Hepatocyte (in vitro differentiated cells): ENCODE results near the gene OVOL2. TPM values are rescaled to one million over a fixed set of nuclear protein-coding genes. Genes with fewer than 3 reads are reported as not detected.

Source experiments
- DNase-seq: peaks from one replicate; pipeline ENCODE4 v3.0.0-alpha.2; 2016; ENCODE audit warnings: low spot score
- H2AFZ ChIP-seq: fragments of 200-600 bp; sonication (generic); 2 replicates; pipeline ENCODE4 v1.6.0; 2016; ENCODE audit warnings: antibody characterized with exemption, mild to moderate bottlenecking
- H3K27ac ChIP-seq: fragments of 200-600 bp; sonication (generic); 2 replicates; pipeline ENCODE4 v1.5.1; 2016; ENCODE audit warnings: mild to moderate bottlenecking
- H3K27me3 ChIP-seq: fragments of 200-600 bp; sonication (generic); 2 replicates; pipeline ENCODE4 v1.6.1; 2016
- H3K36me3 ChIP-seq: fragments of 200-600 bp; sonication (generic); replicated peaks from 2 replicates; pipeline ENCODE4 v1.5.1; 2016; ENCODE audit warnings: low read depth; ENCODE audit not compliant: insufficient read depth
- H3K4me1 ChIP-seq: fragments of 200-600 bp; sonication (generic); 2 replicates; pipeline ENCODE4 v1.5.1; 2016; ENCODE audit warnings: mild to moderate bottlenecking, moderate library complexity; ENCODE audit not compliant: insufficient read depth
- H3K4me2 ChIP-seq: fragments of 200-600 bp; sonication (generic); 2 replicates; pipeline ENCODE4 v1.6.0; 2016
- H3K4me3 ChIP-seq: fragments of 200-600 bp; sonication (generic); 2 replicates; pipeline ENCODE4 v1.5.1; 2016; ENCODE audit warnings: mild to moderate bottlenecking
- H3K79me2 ChIP-seq: fragments of 200-600 bp; sonication (generic); 2 replicates; pipeline ENCODE4 v1.6.0; 2017; ENCODE audit warnings: mild to moderate bottlenecking
- H3K9me2 ChIP-seq: fragments of 200-600 bp; sonication (generic); replicated peaks from 2 replicates; pipeline ENCODE4 v1.6.0; 2017; ENCODE audit warnings: mild to moderate bottlenecking; ENCODE audit not compliant: insufficient read depth
- H3K9me3 ChIP-seq: fragments of 200-600 bp; sonication (generic); 2 replicates; pipeline ENCODE4 v1.5.1; 2016; ENCODE audit warnings: low read depth, mild to moderate bottlenecking
- H4K20me1 ChIP-seq: fragments of 200-600 bp; sonication (generic); 2 replicates; pipeline ENCODE4 v1.6.0; 2016; ENCODE audit warnings: mild to moderate bottlenecking; ENCODE audit not compliant: insufficient read depth, poor library complexity, severe bottlenecking
- CTCF ChIP-seq: fragments of 200-600 bp; sonication (generic); IDR thresholded peaks from 2 replicates; pipeline ENCODE4 v1.5.1; 2016; ENCODE audit warnings: antibody characterized with exemption, mild to moderate bottlenecking; ENCODE audit not compliant: poor library complexity
- EZH2 ChIP-seq: fragments of 200-600 bp; sonication (generic); IDR thresholded peaks from 2 replicates; pipeline ENCODE4 v1.6.1; 2016; ENCODE audit warnings: antibody characterized with exemption, mild to moderate bottlenecking, borderline replicate concordance
- EZH2phosphoT487 ChIP-seq: fragments of 200-600 bp; sonication (generic); IDR thresholded peaks from one replicate; pipeline ENCODE4 v1.6.1; 2018; ENCODE audit warnings: antibody characterized with exemption, mild to moderate bottlenecking, low read depth, moderate library complexity; ENCODE audit not compliant: unreplicated experiment, severe bottlenecking
- WGBS: methylation state at CpG from one replicate; pipeline ENCODE4 v1.1.6; 2016; ENCODE audit warnings: low lambda C conversion rate; ENCODE audit errors: missing lambda C conversion rate; 5-methylcytosine and 5-hydroxymethylcytosine counted together
- polyA plus RNA-seq: library from polyadenylated mRNA; unstranded; fragments of >200 nt; fragmentation: Nextera tagmentation; extraction: Ambion mirVana; gene quantifications from 2 replicates; pipeline ENCODE4 v1.2.1, GENCODE V29; 2016
- total RNA-seq: library from RNA; depleted of rRNA; stranded (reverse); fragments of >200 nt; gene quantifications from 2 replicates; pipeline ENCODE4 v1.2.3, GENCODE V29; 2014

OVOL2 gene
- total and polyA plus RNA-seq, 2 experiments from 2014 or later = 1.4 to 1.9 TPM

GRCh38 chr20:18094191-18094590, 36.5 kb upstream of the OVOL2 start:
- H3K4me2 ChIP-seq = no peak overlapping the region
- H4K20me1 ChIP-seq = no peaks in the 10 kb centered on the region
- H2AFZ ChIP-seq = no peak overlapping the region
- no peak for TF ChIP-seq EZH2phosphoT487
- TF ChIP-seq EZH2 = no peak
- no peak for TF ChIP-seq CTCF
- H3K4me3 ChIP-seq = no peak overlapping the region
- no peaks in the 10 kb centered on the region for H3K9me2 ChIP-seq
- H3K4me1 ChIP-seq = no peaks in the 10 kb centered on the region
- WGBS = 49% methylated on average over 5 of the region's 5 CpGs
- H3K27me3 ChIP-seq = no peaks in the 10 kb centered on the region
- no peaks in the 10 kb centered on the region for H3K9me3 ChIP-seq
- DNase-seq = no peak
- no peaks in the 10 kb centered on the region for H3K36me3 ChIP-seq
- H3K79me2 ChIP-seq = no peaks in the 10 kb centered on the region
- H3K27ac ChIP-seq = no peak overlapping the region

- 86% methylated on average over 10 of the region's 10 CpGs for WGBS
- H3K4me3 ChIP-seq = no peak overlapping the region
- no peaks in the 10 kb centered on the region for H3K27me3 ChIP-seq
- TF ChIP-seq EZH2 (no peak), EZH2phosphoT487 (no peak), CTCF (no peak)
- H3K27ac ChIP-seq = no peak overlapping the region
- H4K20me1 ChIP-seq = no peaks in the 10 kb centered on the region
- H3K36me3 ChIP-seq = no peaks in the 10 kb centered on the region
- no peak overlapping the region for H3K4me2 ChIP-seq
- no peaks in the 10 kb centered on the region for H3K9me3 ChIP-seq
- no peak for DNase-seq
- no peaks in the 10 kb centered on the region for H3K9me2 ChIP-seq
- H2AFZ ChIP-seq = no peak overlapping the region
- no peaks in the 10 kb centered on the region for H3K4me1 ChIP-seq
- H3K79me2 ChIP-seq = no peaks in the 10 kb centered on the region
Measured at GRCh38 chr20:18093388-18093787, 35.7 kb upstream of the OVOL2 start.

- no peaks in the 10 kb centered on the region for H3K4me1 ChIP-seq
- H3K9me2 ChIP-seq = no peaks in the 10 kb centered on the region
- no peaks in the 10 kb centered on the region for H4K20me1 ChIP-seq
- DNase-seq = no peak
- no peak overlapping the region for H3K27ac ChIP-seq
- H3K9me3 ChIP-seq = no peaks in the 10 kb centered on the region
- no peaks in the 10 kb centered on the region for H3K36me3 ChIP-seq
- H3K79me2 ChIP-seq = no peaks in the 10 kb centered on the region
- H2AFZ ChIP-seq = no peak overlapping the region
- no peak for TF ChIP-seq EZH2phosphoT487
- TF ChIP-seq EZH2 = no peak
- no peak for TF ChIP-seq CTCF
- no peak overlapping the region for H3K4me2 ChIP-seq
- 92% methylated on average over 8 of the region's 8 CpGs for WGBS
- H3K4me3 ChIP-seq = no peak overlapping the region
- no peaks in the 10 kb centered on the region for H3K27me3 ChIP-seq
Measured at GRCh38 chr20:18092890-18093289, 35.2 kb upstream of the OVOL2 start.

GRCh38 chr20:18091623-18092022, 33.9 kb upstream of the OVOL2 start:
- no peak overlapping the region for H3K4me3 ChIP-seq
- H3K4me2 ChIP-seq = no peak overlapping the region
- no peaks in the 10 kb centered on the region for H3K36me3 ChIP-seq
- H3K4me1 ChIP-seq = no peaks in the 10 kb centered on the region
- no peaks in the 10 kb centered on the region for H3K27me3 ChIP-seq
- no peaks in the 10 kb centered on the region for H3K9me3 ChIP-seq
- H4K20me1 ChIP-seq = no peaks in the 10 kb centered on the region
- TF ChIP-seq EZH2phosphoT487 (no peak), EZH2 (no peak), CTCF (no peak)
- no peaks in the 10 kb centered on the region for H3K79me2 ChIP-seq
- DNase-seq = no peak
- 54% methylated on average over 7 of the region's 7 CpGs for WGBS
- H2AFZ ChIP-seq = no peak overlapping the region
- no peaks in the 10 kb centered on the region for H3K9me2 ChIP-seq
- H3K27ac ChIP-seq = no peak overlapping the region
